Measurements from ENCODE around the gene RNF31.

RNF31 gene

GRCh38 chr14:24151404-24152080 lies 4.2 kb downstream of the RNF31 start:
- H3K4me3 ChIP-seq (ENCODE audit: low read length), result no peak overlapping the region
- H3K36me3 ChIP-seq (replicated peaks; ENCODE audit: low read depth, low read length), result peaks cover 46% of the 10 kb centered on the region
- H3K79me2 ChIP-seq (ENCODE audit: low read length), result peaks cover 22% of the 10 kb centered on the region
- H3K9me3 ChIP-seq (ENCODE audit: insufficient read depth, low read length), result no peaks in the 10 kb centered on the region
- H3K4me2 ChIP-seq (ENCODE audit: low read length), result no peak overlapping the region
- no peak overlapping the region for H3K27ac ChIP-seq (ENCODE audit: low read length)
- H3K9ac ChIP-seq (ENCODE audit: low read length), result no peak overlapping the region
- TF ChIP-seq CTCF (IDR thresholded peaks at IDR 0.05; ENCODE audit: low read depth, low read length), result no peak
- TF ChIP-seq EZH2phosphoT487 (IDR thresholded peaks at IDR 0.05; ENCODE audit: low read depth), result no peak
- H2AFZ ChIP-seq (ENCODE audit: low read depth, low read length), result no peak overlapping the region
- H3K4me1 ChIP-seq (ENCODE audit: low read length), result peaks cover 7% of the 10 kb centered on the region
- 0 out of 2 replicates have a peak, but pooled peaks cover 2% of the 10 kb centered on the region for H4K20me1 ChIP-seq (ENCODE audit: insufficient read depth, low read length)
- H3K27me3 ChIP-seq (ENCODE audit: low read depth, low read length), result no peaks in the 10 kb centered on the region

GRCh38 chr14:24155100-24155499 lies 7.8 kb downstream of the RNF31 start:
- TF ChIP-seq CTCF (IDR thresholded peaks at IDR 0.05; ENCODE audit: low read depth, low read length) (no peak), EZH2phosphoT487 (IDR thresholded peaks at IDR 0.05; ENCODE audit: low read depth) (no peak)
- Histone ChIP-seq H3K36me3 (replicated peaks; ENCODE audit: low read depth, low read length) (peaks cover 54% of the 10 kb centered on the region), H3K4me1 (ENCODE audit: low read length) (0 out of 2 replicates have a peak, but pooled peaks cover under 1% of the 10 kb centered on the region), H3K9me3 (ENCODE audit: insufficient read depth, low read length) (no peaks in the 10 kb centered on the region), H4K20me1 (ENCODE audit: insufficient read depth, low read length) (no peaks in the 10 kb centered on the region), H3K9ac (ENCODE audit: low read length) (no peak overlapping the region), H3K4me2 (ENCODE audit: low read length) (no peak overlapping the region), H3K27ac (ENCODE audit: low read length) (no peak overlapping the region), H3K4me3 (ENCODE audit: low read length) (no peak overlapping the region), H2AFZ (ENCODE audit: low read depth, low read length) (no peak overlapping the region), H3K79me2 (ENCODE audit: low read length) (no peaks in the 10 kb centered on the region), H3K27me3 (ENCODE audit: low read depth, low read length) (no peaks in the 10 kb centered on the region)

GRCh38 chr14:24156840-24157239 lies 9.5 kb downstream of the RNF31 start:
- no peak for TF ChIP-seq CTCF (IDR thresholded peaks at IDR 0.05; ENCODE audit: low read depth, low read length)
- TF ChIP-seq EZH2phosphoT487 (IDR thresholded peaks at IDR 0.05; ENCODE audit: low read depth), result no peak
- Histone ChIP-seq H3K4me2 (ENCODE audit: low read length) (no peak overlapping the region), H3K9me3 (ENCODE audit: insufficient read depth, low read length) (no peaks in the 10 kb centered on the region), H3K36me3 (replicated peaks; ENCODE audit: low read depth, low read length) (peaks cover 37% of the 10 kb centered on the region), H3K4me3 (ENCODE audit: low read length) (no peak overlapping the region), H3K27ac (ENCODE audit: low read length) (no peak overlapping the region), H3K9ac (ENCODE audit: low read length) (no peak overlapping the region), H3K4me1 (ENCODE audit: low read length) (peaks cover 10% of the 10 kb centered on the region), H4K20me1 (ENCODE audit: insufficient read depth, low read length) (no peaks in the 10 kb centered on the region), H3K79me2 (ENCODE audit: low read length) (peaks cover 7% of the 10 kb centered on the region), H2AFZ (ENCODE audit: low read depth, low read length) (no peak overlapping the region), H3K27me3 (ENCODE audit: low read depth, low read length) (no peaks in the 10 kb centered on the region)

GRCh38 chr14:24157331-24157730 lies 10.0 kb downstream of the RNF31 start:
- Histone ChIP-seq H3K9ac (ENCODE audit: low read length) (no peak overlapping the region), H4K20me1 (ENCODE audit: insufficient read depth, low read length) (no peaks in the 10 kb centered on the region), H3K36me3 (replicated peaks; ENCODE audit: low read depth, low read length) (peaks cover 39% of the 10 kb centered on the region), H3K9me3 (ENCODE audit: insufficient read depth, low read length) (no peaks in the 10 kb centered on the region), H2AFZ (ENCODE audit: low read depth, low read length) (no peak overlapping the region), H3K27me3 (ENCODE audit: low read depth, low read length) (no peaks in the 10 kb centered on the region), H3K4me1 (ENCODE audit: low read length) (peaks cover 15% of the 10 kb centered on the region), H3K4me2 (ENCODE audit: low read length) (no peak overlapping the region), H3K79me2 (ENCODE audit: low read length) (peaks cover 12% of the 10 kb centered on the region), H3K4me3 (ENCODE audit: low read length) (no peak overlapping the region), H3K27ac (ENCODE audit: low read length) (no peak overlapping the region)
- no peak for TF ChIP-seq CTCF (IDR thresholded peaks at IDR 0.05; ENCODE audit: low read depth, low read length)
- TF ChIP-seq EZH2phosphoT487 (IDR thresholded peaks at IDR 0.05; ENCODE audit: low read depth), result no peak

All from OCI-LY3 (cell line).